ES-I3 (cell line): Measurements from ENCODE around the gene KCNJ10.
"Not testable (repeated sequence)": the region's sequence is repeated elsewhere in the genome, so short reads cannot be mapped to it uniquely, and the experiment has no call there.

Experiments
- H3K36me3 ChIP-seq: 2 replicates; pipeline ENCODE4 v1.6.1; 2013; ENCODE audit warnings: mild to moderate bottlenecking, low read length, control low read depth, moderate library complexity; ENCODE audit not compliant: insufficient read depth
- H3K4me1 ChIP-seq: 2 replicates; pipeline ENCODE4 v1.6.1; 2013; ENCODE audit warnings: mild to moderate bottlenecking, control low read depth, low read length; ENCODE audit not compliant: insufficient read depth
- H3K9ac ChIP-seq: 2 replicates; pipeline ENCODE4 v1.6.1; 2013; ENCODE audit warnings: low read depth, mild to moderate bottlenecking, low read length, moderate library complexity
- H3K9me3 ChIP-seq: 2 replicates; pipeline ENCODE4 v1.6.1; 2013; ENCODE audit warnings: mild to moderate bottlenecking, low read length, moderate library complexity; ENCODE audit not compliant: control insufficient read depth, insufficient read depth

Gene KCNJ10

GRCh38 chr1:160066829-160067745, 2.9 kb downstream of the KCNJ10 start:
- Histone ChIP-seq H3K4me1 (peaks cover 25% of the 10 kb centered on the region), H3K9ac (no peak overlapping the region), H3K9me3 (no peaks in the 10 kb centered on the region), H3K36me3 (no peaks in the 10 kb centered on the region)

GRCh38 chr1:160064746-160065145, 5.2 kb downstream of the KCNJ10 start:
- H3K9ac ChIP-seq, result no peak overlapping the region
- no peaks in the 10 kb centered on the region for H3K9me3 ChIP-seq
- H3K36me3 ChIP-seq, result no peaks in the 10 kb centered on the region
- peaks cover 33% of the 10 kb centered on the region for H3K4me1 ChIP-seq

GRCh38 chr1:160064164-160064563, 5.8 kb downstream of the KCNJ10 start:
- H3K4me1 ChIP-seq, result peaks cover 30% of the 10 kb centered on the region
- no peaks in the 10 kb centered on the region for H3K9me3 ChIP-seq
- H3K36me3 ChIP-seq, result no peaks in the 10 kb centered on the region
- no peak overlapping the region for H3K9ac ChIP-seq

GRCh38 chr1:160063176-160063575, 6.8 kb downstream of the KCNJ10 start:
- H3K4me1 ChIP-seq, result peaks cover 30% of the 10 kb centered on the region
- H3K36me3 ChIP-seq, result no peaks in the 10 kb centered on the region
- no peaks in the 10 kb centered on the region for H3K9me3 ChIP-seq
- no peak overlapping the region for H3K9ac ChIP-seq

GRCh38 chr1:160062230-160062532, 7.8 kb downstream of the KCNJ10 start:
- no peaks in the 10 kb centered on the region for H3K9me3 ChIP-seq
- H3K4me1 ChIP-seq, result peaks cover 22% of the 10 kb centered on the region
- no peak overlapping the region for H3K9ac ChIP-seq
- H3K36me3 ChIP-seq, result no peaks in the 10 kb centered on the region

- Histone ChIP-seq H3K36me3 (no peaks in the 10 kb centered on the region), H3K9me3 (no peaks in the 10 kb centered on the region), H3K4me1 (peaks cover 17% of the 10 kb centered on the region), H3K9ac (no peak overlapping the region)
These were observed 8.4 kb downstream of the KCNJ10 start for GRCh38 chr1:160061369-160062229.

- Histone ChIP-seq H3K4me1 (peaks cover 16% of the 10 kb centered on the region), H3K36me3 (no peaks in the 10 kb centered on the region), H3K9me3 (no peaks in the 10 kb centered on the region), H3K9ac (no peak overlapping the region)
These were observed 11.9 kb downstream of the KCNJ10 start for GRCh38 chr1:160058087-160058486.

GRCh38 chr1:160056648-160057169, 13.3 kb downstream of the KCNJ10 start:
- Histone ChIP-seq H3K9ac (no peak overlapping the region), H3K9me3 (no peaks in the 10 kb centered on the region), H3K36me3 (no peaks in the 10 kb centered on the region), H3K4me1 (peaks cover 5% of the 10 kb centered on the region)

- peaks cover 3% of the 10 kb centered on the region; the same call in 1 of the 2 replicates for H3K4me1 ChIP-seq
- H3K36me3 ChIP-seq, result no peaks in the 10 kb centered on the region
- H3K9ac ChIP-seq, result no peak overlapping the region
- no peaks in the 10 kb centered on the region for H3K9me3 ChIP-seq
These were observed 16.2 kb downstream of the KCNJ10 start for GRCh38 chr1:160053548-160054365.

- H3K9ac ChIP-seq, result no peak overlapping the region
- H3K4me1 ChIP-seq, result peaks cover 7% of the 10 kb centered on the region; the same call in 1 of the 2 replicates
- H3K36me3 ChIP-seq, result no peaks in the 10 kb centered on the region
- H3K9me3 ChIP-seq, result no peaks in the 10 kb centered on the region
These were observed 17.0 kb downstream of the KCNJ10 start for GRCh38 chr1:160052936-160053335.

GRCh38 chr1:160050619-160051018, 19.3 kb downstream of the KCNJ10 start:
- Histone ChIP-seq H3K36me3 (no peaks in the 10 kb centered on the region), H3K9ac (no peak overlapping the region), H3K9me3 (no peaks in the 10 kb centered on the region), H3K4me1 (peaks cover 11% of the 10 kb centered on the region)

- peaks cover 11% of the 10 kb centered on the region for H3K4me1 ChIP-seq
- not testable (repeated sequence) for H3K9me3 ChIP-seq, H3K9ac ChIP-seq, H3K36me3 ChIP-seq
These were observed 19.8 kb downstream of the KCNJ10 start for GRCh38 chr1:160050182-160050581.

- Histone ChIP-seq H3K9ac (no peak overlapping the region), H3K4me1 (peaks cover 11% of the 10 kb centered on the region), H3K36me3 (no peaks in the 10 kb centered on the region), H3K9me3 (no peaks in the 10 kb centered on the region)
These were observed 20.9 kb downstream of the KCNJ10 start for GRCh38 chr1:160049101-160049500.

- peaks cover 11% of the 10 kb centered on the region for H3K4me1 ChIP-seq
- no peaks in the 10 kb centered on the region for H3K9me3 ChIP-seq
- no peaks in the 10 kb centered on the region for H3K36me3 ChIP-seq
- H3K9ac ChIP-seq, result no peak overlapping the region
These were observed 21.6 kb downstream of the KCNJ10 start for GRCh38 chr1:160048335-160048734.
